GM10248 (cell line): Measurements from ENCODE around the gene SDHA.

ENCODE experiments used
- CTCF ChIA-PET: fragments of 300-600 bp; sonication (Branson Sonifier 250); formaldehyde crosslinking; extraction: SDS; loops from one replicate; lab custom pipeline; 2021; ENCODE audit warnings: antibody characterized with exemption; lab: Yijun Ruan, JAX
- POLR2A ChIA-PET: fragments of 350-650 bp; sonication (Branson Sonifier 250); formaldehyde crosslinking; extraction: SDS; loops from one replicate; lab custom pipeline; 2020; ENCODE audit warnings: antibody characterized with exemption; lab: Yijun Ruan, JAX
- DNase-seq: peaks from one replicate; pipeline ENCODE4 v3.0.0; 2012; ENCODE audit errors: extremely low spot score
- CTCF ChIP-seq: IDR thresholded peaks from 2 replicates; pipeline ENCODE4 v1.5.1; 2012; ENCODE audit warnings: mild to moderate bottlenecking, low read depth; ENCODE audit errors: extremely low read depth, missing control alignments, control extremely low read depth

The SDHA gene

GRCh38 chr5:189486-189885, 28.6 kb upstream of the SDHA start:
- CTCF ChIA-PET = interaction anchor here (1.4 to 2.8 kb wide), 3 partner anchors 10 to 29 kb away, joined by 6 to 17 read pairs (median 13); partner anchors contain the start of genes CCDC127 and SDHA
- DNase-seq = no peak
- POLR2A ChIA-PET = no interaction called here
- no peak for TF ChIP-seq CTCF

- ChIA-PET CTCF (interaction anchor here (1.1 kb wide), 1 partner anchor 713 kb away, joined by 3 read pairs; no protein-coding TSS in a partner anchor), POLR2A (no interaction called here)
- DNase-seq = no peak
- no peak for TF ChIP-seq CTCF
These were observed 28.1 kb upstream of the SDHA start for GRCh38 chr5:189976-190365.

- TF ChIP-seq CTCF = no peak
- DNase-seq = no peak
- POLR2A ChIA-PET = no interaction called here
- CTCF ChIA-PET = interaction anchor here (1.1 to 1.2 kb wide), 2 partner anchors 12 to 712 kb away, joined by 3 read pairs; no protein-coding TSS in a partner anchor
These were observed 27.6 kb upstream of the SDHA start for GRCh38 chr5:190366-191035.

- POLR2A ChIA-PET = no interaction called here
- DNase-seq = peak; percentile 55
- CTCF ChIA-PET = interaction anchor here (1.0 to 1.2 kb wide), 3 partner anchors 11 to 713 kb away, joined by 3 read pairs; no protein-coding TSS in a partner anchor
- TF ChIP-seq CTCF = no peak
These were observed 26.8 kb upstream of the SDHA start, which contains the start of gene LRRC14B for GRCh38 chr5:191036-191948. TSS of gene LRRC14B (plus strand) at chr5:191495. CDS start at chr5:191539, 44 bp downstream.

- TF ChIP-seq CTCF = no peak
- DNase-seq = no peak
- CTCF ChIA-PET = interaction anchor here (0.9 to 1.2 kb wide), 3 partner anchors 10 to 712 kb away, joined by 3 read pairs; no protein-coding TSS in a partner anchor
- POLR2A ChIA-PET = no interaction called here
These were observed 26.0 kb upstream of the SDHA start for GRCh38 chr5:191949-192690.

- DNase-seq = no peak
- TF ChIP-seq CTCF = no peak
- ChIA-PET CTCF (interaction anchor here (0.9 to 1.0 kb wide), 2 partner anchors 27 to 711 kb away, joined by 3 read pairs; no protein-coding TSS in a partner anchor), POLR2A (no interaction called here)
These were observed 25.5 kb upstream of the SDHA start for GRCh38 chr5:192691-192969.
